Measurements from ENCODE around the gene PTPRG.

DNA sequence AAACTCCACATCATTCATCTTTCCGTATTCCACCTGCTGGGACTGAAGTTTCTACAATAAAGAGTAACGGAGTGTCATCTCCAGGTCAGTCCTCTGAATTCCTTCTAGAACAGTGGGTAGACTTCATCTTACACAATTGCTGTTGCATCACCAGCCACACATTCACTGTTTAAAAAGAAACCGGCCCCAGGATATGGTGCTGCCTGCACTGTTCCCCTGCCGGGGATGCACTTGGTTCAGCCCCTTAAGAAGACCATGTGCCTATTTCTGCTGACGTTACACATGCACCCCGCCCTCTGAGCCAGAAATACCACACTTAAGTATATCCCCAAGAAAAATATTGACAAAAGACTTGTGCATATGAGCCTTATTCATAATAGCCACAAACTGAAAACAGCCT lies 578.6 kb downstream of the PTPRG start:
- TF ChIP-seq, protein P1, sequence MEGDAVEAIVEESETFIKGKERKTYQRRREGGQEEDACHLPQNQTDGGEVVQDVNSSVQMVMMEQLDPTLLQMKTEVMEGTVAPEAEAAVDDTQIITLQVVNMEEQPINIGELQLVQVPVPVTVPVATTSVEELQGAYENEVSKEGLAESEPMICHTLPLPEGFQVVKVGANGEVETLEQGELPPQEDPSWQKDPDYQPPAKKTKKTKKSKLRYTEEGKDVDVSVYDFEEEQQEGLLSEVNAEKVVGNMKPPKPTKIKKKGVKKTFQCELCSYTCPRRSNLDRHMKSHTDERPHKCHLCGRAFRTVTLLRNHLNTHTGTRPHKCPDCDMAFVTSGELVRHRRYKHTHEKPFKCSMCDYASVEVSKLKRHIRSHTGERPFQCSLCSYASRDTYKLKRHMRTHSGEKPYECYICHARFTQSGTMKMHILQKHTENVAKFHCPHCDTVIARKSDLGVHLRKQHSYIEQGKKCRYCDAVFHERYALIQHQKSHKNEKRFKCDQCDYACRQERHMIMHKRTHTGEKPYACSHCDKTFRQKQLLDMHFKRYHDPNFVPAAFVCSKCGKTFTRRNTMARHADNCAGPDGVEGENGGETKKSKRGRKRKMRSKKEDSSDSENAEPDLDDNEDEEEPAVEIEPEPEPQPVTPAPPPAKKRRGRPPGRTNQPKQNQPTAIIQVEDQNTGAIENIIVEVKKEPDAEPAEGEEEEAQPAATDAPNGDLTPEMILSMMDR (IDR thresholded peaks at IDR 0.05): no peak
- no peak for TF ChIP-seq POLR2A (IDR thresholded peaks at IDR 0.05)

Measured in adrenal gland (tissue), 5 donors.